TTC549 (cell line): Measurements from ENCODE around the gene CTNNA3.
"Not testable (repeated sequence)": the region's sequence is repeated elsewhere in the genome, so short reads cannot be mapped to it uniquely, and the experiment has no call there.

Experiments used
- FAIRE-seq: peaks from 2 replicates; lab custom pipeline; 2012; peaks lifted over from hg19 to GRCh38; lab: Jason Lieb, UNC

CTNNA3 gene

DNA sequence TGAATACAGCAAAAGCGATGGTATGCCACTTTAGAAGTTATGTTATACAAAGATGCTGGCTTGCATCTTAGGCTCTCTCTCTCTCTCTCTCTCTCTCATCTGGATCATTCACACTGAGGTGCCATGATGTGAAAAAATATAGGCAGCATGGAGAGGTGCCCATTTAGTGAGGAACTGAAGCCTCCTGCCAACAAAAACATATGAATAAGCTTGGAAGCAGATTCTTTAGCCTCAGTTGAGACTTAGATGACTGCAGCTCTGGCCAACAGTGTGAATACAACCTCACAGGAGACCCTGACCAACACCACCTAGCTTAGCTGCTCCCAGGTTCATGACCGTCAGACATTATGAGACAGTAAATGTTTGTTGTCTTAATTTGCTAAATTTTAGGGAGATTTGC, 1330.3 kb downstream of the CTNNA3 start:
- FAIRE-seq = no peak

DNA sequence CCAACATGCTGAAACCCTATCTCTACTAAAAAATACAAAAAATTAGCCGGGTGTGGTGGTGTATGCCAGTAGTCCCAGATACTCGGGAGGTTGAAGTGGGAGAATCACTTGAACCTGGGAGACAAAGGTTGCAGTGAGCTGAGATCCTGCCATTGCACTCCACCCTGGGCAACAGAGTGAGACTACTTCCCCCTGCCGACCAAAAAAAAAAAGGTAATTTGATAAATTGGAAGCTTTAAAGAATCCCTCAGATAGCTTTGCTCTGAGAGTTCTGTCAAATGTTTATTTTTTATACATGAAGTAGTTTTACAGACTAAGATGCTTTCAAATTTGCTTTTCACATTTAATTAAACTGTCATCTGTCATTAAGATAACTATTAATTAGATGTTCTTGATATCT, 1333.5 kb downstream of the CTNNA3 start:
- no peak for FAIRE-seq

DNA sequence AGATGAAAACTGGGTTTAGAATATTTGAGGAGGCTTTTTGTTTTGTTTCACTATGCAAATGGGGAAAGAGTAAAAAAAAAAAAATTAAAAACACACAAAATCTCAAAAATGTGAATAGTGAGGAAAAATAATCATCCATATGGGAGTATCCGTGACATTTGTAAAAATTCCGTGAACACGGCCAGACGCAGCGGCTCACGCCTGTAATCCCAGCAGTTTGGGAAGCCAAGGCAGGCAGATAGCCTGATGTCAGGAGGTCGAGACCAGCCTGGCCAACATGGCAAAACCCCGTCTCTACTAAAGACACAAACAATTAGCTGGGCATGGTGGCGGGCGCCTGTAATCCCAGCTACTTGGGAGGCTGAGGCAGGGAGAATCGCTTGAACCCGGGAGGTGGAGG, 1342.2 kb downstream of the CTNNA3 start:
- not testable (repeated sequence) for FAIRE-seq

- FAIRE-seq = no peak
Observed at GRCh38 chr10:66353422-66353821, 1342.6 kb downstream of the CTNNA3 start.

GRCh38 chr10:66350622-66351399, 1345.2 kb downstream of the CTNNA3 start:
- FAIRE-seq = no peak

DNA sequence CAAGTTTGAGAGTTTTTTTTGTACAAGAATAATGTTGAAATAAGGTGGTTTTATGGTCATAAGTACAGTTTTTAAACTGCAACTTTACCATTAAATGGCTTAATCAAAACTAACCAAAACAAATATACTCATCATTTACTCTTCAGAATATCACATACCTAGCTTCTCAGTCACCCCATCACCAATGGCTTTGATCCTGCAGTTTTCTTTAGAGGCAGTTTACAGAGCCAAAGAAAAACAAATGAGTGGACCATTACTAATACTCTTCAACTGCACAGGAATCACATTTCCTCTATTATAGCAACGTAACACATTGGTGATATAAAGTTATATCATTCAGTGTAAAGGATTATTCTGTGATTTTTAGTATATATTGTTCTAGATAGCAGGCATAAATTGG, 1346.3 kb downstream of the CTNNA3 start:
- no peak for FAIRE-seq

DNA sequence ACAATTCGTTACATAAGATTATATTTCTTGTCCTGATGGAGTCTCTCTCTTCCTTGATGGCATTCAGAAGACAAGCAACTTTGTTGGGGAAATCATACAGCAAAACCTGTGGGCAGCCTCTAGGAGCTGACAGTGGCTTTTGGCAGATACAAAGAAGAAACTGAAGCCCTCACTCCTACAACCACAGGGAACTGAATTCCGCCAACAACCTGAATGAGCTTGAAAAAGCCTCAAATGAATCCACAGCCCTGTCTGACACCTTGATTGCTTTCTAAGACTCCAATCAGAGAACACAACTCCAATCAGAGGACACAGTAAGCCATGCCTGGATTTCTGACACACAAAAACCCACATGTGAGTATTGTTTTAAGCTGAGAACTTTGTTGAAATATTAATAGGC, 1346.9 kb downstream of the CTNNA3 start:
- FAIRE-seq = no peak

GRCh38 chr10:66337211-66337610, 1358.8 kb downstream of the CTNNA3 start:
- no peak for FAIRE-seq

GRCh38 chr10:66336791-66337190, 1359.2 kb downstream of the CTNNA3 start:
- FAIRE-seq = no peak

- not testable (repeated sequence) for FAIRE-seq
Observed at GRCh38 chr10:66335753-66336152, 1360.2 kb downstream of the CTNNA3 start.

DNA sequence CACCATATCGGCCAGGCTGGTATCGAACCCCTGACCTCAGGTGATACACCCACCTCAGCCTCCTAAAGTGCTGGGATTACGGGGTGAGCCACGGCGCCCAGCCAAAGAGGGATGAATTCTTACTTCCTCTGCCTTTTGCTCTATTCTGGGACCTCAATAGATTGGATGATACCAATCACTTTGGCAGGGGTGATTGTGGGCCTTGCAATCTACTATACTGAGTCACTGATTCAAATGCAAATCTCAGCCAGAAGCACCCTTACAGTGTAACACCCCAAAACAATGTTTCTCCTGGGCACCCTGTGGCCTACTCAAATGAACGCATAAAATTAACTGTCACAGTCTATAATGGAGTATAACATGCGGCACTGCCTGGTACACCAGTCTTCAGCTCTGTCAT, 1366.8 kb downstream of the CTNNA3 start:
- no peak for FAIRE-seq

- no peak for FAIRE-seq
Observed at GRCh38 chr10:66326876-66327275, 1369.1 kb downstream of the CTNNA3 start.

GRCh38 chr10:66322777-66323176, 1373.2 kb downstream of the CTNNA3 start:
- FAIRE-seq = no peak

DNA sequence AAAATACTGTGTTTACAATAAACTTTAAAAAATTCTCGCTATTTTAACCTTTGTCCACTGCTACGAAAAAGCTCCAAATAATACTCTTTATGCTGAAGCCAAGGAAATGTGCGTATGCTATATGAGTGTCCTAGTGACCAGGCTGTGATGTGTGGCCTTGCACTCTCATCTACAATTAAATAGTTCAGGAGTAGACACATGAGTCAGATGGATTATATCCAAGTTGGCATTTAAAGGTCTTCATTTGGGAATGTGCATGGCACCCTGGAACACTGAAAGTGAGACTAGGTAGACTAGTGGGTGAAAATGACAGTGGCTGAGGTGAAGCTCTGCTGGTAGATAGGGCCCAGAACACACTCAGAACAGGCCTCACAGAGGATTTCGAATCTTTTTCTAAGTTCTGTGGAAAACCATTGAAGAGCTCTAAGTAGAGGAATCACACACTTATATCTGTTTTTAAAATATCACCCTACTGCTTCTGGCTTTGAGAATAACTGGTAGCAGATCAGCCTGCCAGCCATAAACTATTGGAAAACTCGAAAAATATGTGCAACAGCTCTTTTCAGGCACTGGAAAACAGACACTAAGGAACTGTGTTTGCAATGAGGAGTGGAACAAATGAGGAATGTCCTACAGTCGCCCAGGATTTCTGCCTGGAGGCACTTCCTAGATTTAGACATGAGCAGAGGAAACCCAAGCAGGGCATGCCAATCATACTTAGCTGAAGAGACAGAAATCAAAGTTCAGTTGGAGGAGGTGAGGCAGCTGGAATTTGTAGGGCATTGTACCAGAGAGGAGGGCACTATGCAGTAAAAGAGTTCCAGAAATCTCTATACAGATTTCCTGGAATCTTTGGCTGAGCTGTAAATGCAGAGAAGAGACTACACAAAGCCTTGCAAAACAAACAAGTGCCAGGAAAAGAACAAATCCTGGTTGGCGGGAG, 1374.0 kb downstream of the CTNNA3 start:
- FAIRE-seq = no peak

- no peak for FAIRE-seq
Observed at GRCh38 chr10:66318761-66319160, 1377.2 kb downstream of the CTNNA3 start.

GRCh38 chr10:66307826-66308225, 1388.2 kb downstream of the CTNNA3 start:
- no peak for FAIRE-seq

GRCh38 chr10:66301078-66301477, 1394.9 kb downstream of the CTNNA3 start:
- no peak for FAIRE-seq

DNA sequence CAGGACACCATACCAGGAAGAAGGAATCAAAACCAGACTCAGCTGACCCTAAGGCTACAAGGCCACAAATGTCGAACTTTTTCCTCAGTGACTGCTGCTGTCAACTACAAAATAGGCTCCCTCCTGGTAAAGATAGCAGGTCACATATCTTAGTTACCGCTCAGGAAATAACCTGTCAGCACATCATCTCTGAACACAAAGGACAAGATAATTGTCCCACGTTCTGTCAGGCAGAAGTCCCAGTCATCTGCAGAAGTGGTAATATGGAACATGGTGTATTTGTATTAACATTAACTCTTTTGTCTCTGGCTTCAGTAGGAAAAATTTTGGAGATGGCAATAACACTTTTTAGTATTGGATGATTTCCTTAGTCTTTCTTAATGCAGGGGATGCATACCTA, 1400.4 kb downstream of the CTNNA3 start:
- FAIRE-seq = no peak

DNA sequence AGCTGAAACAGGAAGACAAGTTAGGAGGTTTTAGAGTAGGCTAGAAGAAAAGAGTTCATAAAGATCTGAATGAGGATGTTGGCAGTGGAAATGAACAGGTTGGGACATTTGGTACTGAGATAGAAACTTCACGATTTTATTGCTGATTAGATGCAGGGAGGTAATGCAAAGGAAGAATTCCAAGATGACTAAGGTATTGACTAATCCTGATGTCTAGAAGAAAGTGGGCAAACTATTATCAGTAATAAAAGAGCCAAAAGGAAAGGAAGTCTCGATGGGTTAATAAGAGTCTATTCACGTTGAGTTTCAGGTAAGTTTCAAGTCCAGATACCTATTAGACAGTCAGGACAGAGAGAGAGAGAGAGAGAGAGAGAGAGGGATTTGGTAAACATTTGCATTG, 1401.5 kb downstream of the CTNNA3 start:
- no peak for FAIRE-seq

- FAIRE-seq = no peak
Observed at GRCh38 chr10:66292922-66293321, 1403.1 kb downstream of the CTNNA3 start.

GRCh38 chr10:66292456-66292855, 1403.5 kb downstream of the CTNNA3 start:
- FAIRE-seq = no peak

GRCh38 chr10:66291133-66291532, 1404.9 kb downstream of the CTNNA3 start:
- FAIRE-seq = no peak

- FAIRE-seq = no peak
Observed at GRCh38 chr10:66284621-66285020, 1411.4 kb downstream of the CTNNA3 start.
